T47D (cell line): ENCODE data around the gene FAM131C.

Experiments used
- DNase-seq, 2 experiments: peaks; one replicate each; pipeline versions ENCODE4 v3.0.0 to v3.0.0-alpha.2; 2011 to 2012; ENCODE audit warnings: low read depth in 1 of 2, low spot score in 1 of 2
- JUND ChIP-seq: IDR thresholded peaks from 2 replicates; pipeline ENCODE4 v1.6.1; 2012; ENCODE audit warnings: low read depth
- in situ Hi-C: cut with HindIII; loops from 2 replicates; pipeline ENCODE4 v1.10.0; 2016; ENCODE audit warnings: low sequenced_read_pairs, low pct_unique_long_range_greater_than_20kb

The FAM131C gene

DNA sequence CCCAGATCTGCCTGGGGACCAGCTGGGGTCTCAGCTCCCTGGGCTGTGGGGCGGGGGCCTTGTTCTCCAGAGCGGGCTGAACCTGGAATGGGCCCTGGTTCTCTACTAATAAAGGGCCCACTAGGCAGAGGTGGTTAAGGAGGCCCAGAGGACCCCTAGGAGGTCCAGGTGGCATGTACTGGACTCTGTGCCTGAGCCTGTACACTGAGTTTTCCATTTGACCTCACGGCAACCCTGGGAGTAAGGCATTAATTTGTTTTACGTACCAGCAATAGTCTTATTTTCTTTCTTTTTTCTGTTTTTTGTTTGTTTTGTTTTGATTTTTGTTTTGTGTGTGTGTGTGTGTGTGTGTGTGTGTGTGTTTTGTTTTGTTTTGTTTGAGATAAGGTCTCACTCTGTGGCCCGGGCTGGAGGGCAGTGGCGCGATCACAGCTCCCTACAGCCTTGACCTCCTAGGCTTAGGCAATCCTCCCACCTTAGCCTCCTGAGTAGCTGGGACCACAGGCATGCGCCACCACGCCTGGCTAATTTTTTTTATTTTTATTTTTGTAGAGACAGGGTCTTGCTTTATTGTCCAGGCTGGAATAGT lies 19.6 kb upstream of the FAM131C start:
- DNase-seq = no peak
- in situ Hi-C loops = no loop called here
- no peak for TF ChIP-seq JUND

- TF ChIP-seq JUND = no peak
These were observed 18.9 kb upstream of the FAM131C start for GRCh38 chr1:16092097-16092922.

DNA sequence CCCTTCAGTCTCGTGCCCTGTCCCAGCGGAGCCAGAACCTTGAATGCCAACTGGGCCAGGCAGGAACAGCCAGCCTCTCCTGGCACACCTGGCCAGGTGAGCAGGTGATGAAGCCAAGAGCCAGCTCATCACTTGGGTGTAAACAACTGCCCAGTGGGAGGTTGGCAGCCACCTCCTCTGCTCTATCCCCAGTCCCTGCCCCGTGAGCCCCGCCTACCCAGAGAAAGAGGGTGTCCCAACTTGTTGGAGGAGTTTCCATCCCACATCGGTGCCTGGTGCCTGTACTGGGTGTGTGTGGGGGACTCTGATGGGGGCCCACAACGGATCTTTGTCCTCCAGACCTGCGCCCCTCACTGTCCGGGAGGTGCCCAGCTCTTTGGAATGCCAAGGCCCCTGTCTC lies 17.8 kb upstream of the FAM131C start:
- TF ChIP-seq JUND = no peak
- peak in 1 of 2 experiments; percentile 45 for DNase-seq
- in situ Hi-C loops = no loop called here

More at GRCh38 chr1:16092097-16092922, 18.9 kb upstream of the FAM131C start:
- no peak for DNase-seq
- in situ Hi-C loops = no loop called here

DNA sequence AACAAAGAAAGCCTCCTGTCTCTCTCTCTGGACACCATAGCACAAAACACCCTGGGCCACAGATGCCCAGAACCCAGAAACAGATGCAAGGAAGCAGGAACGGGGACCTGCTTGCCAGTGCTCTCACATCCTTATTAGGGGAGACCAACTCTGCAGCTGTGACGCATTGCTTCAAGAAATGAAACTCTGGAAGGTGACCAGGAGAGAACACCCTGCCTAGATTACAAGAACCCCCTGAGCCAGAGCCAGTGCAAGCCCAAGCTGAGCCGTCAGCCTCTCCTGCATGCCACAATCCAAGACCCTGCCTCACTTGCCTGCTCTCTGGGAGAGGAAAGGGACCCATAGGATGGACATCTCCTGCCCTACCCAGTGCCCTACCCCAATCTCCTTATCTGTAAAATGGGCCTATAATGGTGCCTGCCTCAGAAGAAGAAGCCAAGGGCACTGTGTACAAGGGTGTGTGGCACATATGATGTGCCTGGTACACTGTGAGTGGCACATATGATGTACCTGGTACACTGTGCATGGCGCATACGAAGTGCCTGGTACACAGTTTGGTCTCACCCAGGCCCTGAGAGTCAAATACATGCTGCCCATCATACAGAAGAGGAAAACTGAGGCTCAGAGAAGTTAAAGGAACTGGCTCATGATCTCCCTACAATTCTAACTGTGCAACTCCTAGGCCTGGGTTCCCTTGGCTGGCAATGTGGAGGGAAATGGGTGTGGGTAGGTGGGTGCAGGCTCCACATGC lies 16.8 kb upstream of the FAM131C start:
- in situ Hi-C loops = no loop called here
- TF ChIP-seq JUND = no peak
- no peak for DNase-seq

DNA sequence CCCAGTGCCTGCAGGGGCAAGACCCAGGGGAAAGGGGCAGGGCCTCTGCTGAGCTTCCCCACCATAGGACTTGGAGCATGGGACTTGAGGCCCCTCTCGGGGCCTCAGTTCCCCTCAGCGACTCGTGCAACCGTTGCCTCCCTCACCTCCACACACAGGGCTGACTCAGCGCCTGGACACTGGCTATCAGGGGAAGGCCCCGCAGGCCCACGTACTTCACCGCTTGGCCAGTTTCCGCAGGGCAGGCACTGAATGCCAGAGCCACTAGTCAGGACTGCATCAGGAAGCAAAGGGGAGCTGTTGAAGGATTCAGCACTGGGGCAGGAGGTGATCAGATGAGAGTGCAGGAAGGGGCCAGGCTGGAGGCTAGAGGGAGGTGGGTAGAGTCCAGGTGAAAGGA lies 15.5 kb upstream of the FAM131C start:
- no peak for DNase-seq
- no peak for TF ChIP-seq JUND
- in situ Hi-C loops = no loop called here

- DNase-seq = no peak
- TF ChIP-seq JUND = no peak
- in situ Hi-C loops = no loop called here
These were observed 15.0 kb upstream of the FAM131C start for GRCh38 chr1:16088351-16088911.

DNA sequence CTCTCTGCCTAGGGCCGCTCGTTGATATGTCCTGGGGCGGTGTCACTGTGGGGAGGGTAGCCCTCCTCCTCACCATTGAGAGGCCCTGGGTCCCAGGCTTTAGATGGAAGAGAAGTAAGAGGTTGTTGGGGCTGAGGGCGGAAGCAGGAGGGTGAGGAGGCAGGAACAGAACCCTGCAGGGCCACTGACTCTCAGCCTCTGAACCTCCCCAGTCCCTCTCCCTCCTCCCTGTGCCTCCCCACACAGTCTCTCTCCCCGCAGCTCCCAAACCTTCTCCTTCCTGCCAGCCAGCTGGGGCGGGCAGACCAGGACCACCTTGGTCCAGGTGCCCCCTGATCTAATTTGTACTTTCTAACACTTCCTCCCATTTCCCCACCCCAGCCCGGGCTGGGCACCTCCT lies 14.3 kb upstream of the FAM131C start:
- no peak for TF ChIP-seq JUND
- DNase-seq = no peak
- in situ Hi-C loops = no loop called here

GRCh38 chr1:16085522-16085921 lies 12.1 kb upstream of the FAM131C start:
- in situ Hi-C loops = no loop called here
- DNase-seq = no peak
- TF ChIP-seq JUND = no peak

- TF ChIP-seq JUND = no peak
- in situ Hi-C loops = no loop called here
- no peak for DNase-seq
These were observed 10.0 kb upstream of the FAM131C start for GRCh38 chr1:16083486-16083885.

DNA sequence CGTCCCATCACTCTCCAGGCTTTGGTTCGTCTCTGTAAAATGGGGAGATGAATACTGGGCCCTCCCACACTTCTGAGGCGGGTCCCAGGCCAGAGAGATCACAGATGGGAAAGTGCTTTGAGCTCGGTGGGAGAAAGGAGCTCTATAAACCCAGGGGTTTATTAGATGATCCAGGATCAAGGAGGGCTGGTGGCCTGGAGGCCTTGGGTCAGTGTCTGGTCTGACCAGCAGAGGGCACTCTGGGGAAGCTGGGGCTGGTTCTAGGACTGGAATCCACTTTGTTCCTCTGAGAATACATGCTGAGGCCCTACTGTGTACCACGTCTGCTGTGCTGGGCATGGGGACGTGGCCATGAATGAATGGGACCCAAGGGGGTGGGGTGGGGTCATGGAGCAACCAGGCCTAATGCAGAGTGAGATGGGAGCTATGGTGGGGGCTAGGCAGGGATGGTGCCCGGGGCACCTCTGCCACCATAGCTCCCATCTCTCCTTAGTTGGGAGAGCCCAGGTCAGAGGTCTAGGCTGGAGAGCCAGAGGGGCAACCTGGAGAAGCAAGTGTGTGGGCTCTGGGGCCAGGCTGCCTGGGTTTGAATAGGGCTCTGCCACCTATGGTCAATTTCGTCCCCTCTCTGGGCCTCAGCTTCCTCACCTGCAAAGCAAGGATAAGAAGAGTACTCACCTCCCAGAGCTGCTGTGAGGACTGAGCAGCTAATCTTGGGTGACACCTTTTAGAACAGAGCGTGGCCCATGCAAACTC lies 9.0 kb upstream of the FAM131C start:
- DNase-seq = peak; percentile 56 to 67
- no peak for TF ChIP-seq JUND
- in situ Hi-C loops = no loop called here

- in situ Hi-C loops = no loop called here
These were observed 8.2 kb upstream of the FAM131C start for GRCh38 chr1:16081636-16082035.

More at GRCh38 chr1:16081636-16082035, 8.2 kb upstream of the FAM131C start:
- TF ChIP-seq JUND = no peak
- DNase-seq = no peak
